HEK293T (cell line): ENCODE results near the gene UBALD2.

ENCODE experiments used
- CTCF ChIA-PET: fragments of 350-600 bp; formaldehyde crosslinking; extraction: SDS; loops from one replicate; lab custom pipeline; 2021; ENCODE audit warnings: antibody characterized with exemption, inconsistent platforms; lab: Yijun Ruan, JAX
- POLR2A ChIA-PET: fragments of 350-600 bp; formaldehyde crosslinking; extraction: SDS; loops from one replicate; lab custom pipeline; 2020; ENCODE audit warnings: antibody characterized with exemption, inconsistent platforms; lab: Yijun Ruan, JAX
- DNase-seq: peaks from one replicate; pipeline ENCODE4 v3.0.0; 2012; ENCODE audit warnings: mixed read lengths; ENCODE audit errors: extremely low spot score
- ARNT ChIP-seq: fragments of 450-650 bp; IDR thresholded peaks from 2 replicates; pipeline ENCODE4 v1.6.1; 2017; ENCODE audit warnings: mild to moderate bottlenecking
- BHLHE40 ChIP-seq: fragments of 450-650 bp; IDR thresholded peaks from 2 replicates; pipeline ENCODE4 v1.6.1; 2016; ENCODE audit warnings: mild to moderate bottlenecking, moderate library complexity, borderline replicate concordance
- CTBP1 ChIP-seq: fragments of 450-650 bp; IDR thresholded peaks from 2 replicates; pipeline ENCODE4 v1.6.1; 2016; ENCODE audit warnings: borderline replicate concordance
- ELF4 ChIP-seq: fragments of 450-650 bp; IDR thresholded peaks from 2 replicates; pipeline ENCODE4 v1.6.1; 2017; ENCODE audit warnings: antibody characterized with exemption
- FOXA1 ChIP-seq: fragments of 450-650 bp; IDR thresholded peaks from 2 replicates; pipeline ENCODE4 v1.6.1; 2016; ENCODE audit warnings: mild to moderate bottlenecking
- FOXK2 ChIP-seq: fragments of 450-650 bp; IDR thresholded peaks from 2 replicates; pipeline ENCODE4 v1.6.1; 2016; ENCODE audit warnings: mild to moderate bottlenecking
- FOXM1 ChIP-seq: fragments of 450-650 bp; IDR thresholded peaks from 2 replicates; pipeline ENCODE4 v1.6.1; 2017; ENCODE audit warnings: mild to moderate bottlenecking, borderline replicate concordance
- HDGF ChIP-seq: fragments of 450-650 bp; IDR thresholded peaks from 2 replicates; pipeline ENCODE4 v1.6.1; 2017; ENCODE audit warnings: antibody characterized with exemption, borderline replicate concordance
- L3MBTL2 ChIP-seq: fragments of 450-650 bp; conservative IDR thresholded peaks from 2 replicates; pipeline ENCODE4 v1.6.1; 2016; ENCODE audit warnings: mild to moderate bottlenecking
- LEF1 ChIP-seq: fragments of 450-650 bp; IDR thresholded peaks from 2 replicates; pipeline ENCODE4 v1.6.1; 2017; ENCODE audit warnings: mild to moderate bottlenecking, borderline replicate concordance
- NFRKB ChIP-seq: fragments of 450-650 bp; IDR thresholded peaks from 2 replicates; pipeline ENCODE4 v1.6.1; 2016; ENCODE audit warnings: mild to moderate bottlenecking, moderate library complexity
- SP1 ChIP-seq: fragments of 450-650 bp; IDR thresholded peaks from 2 replicates; pipeline ENCODE4 v1.6.1; 2017
- SUZ12 ChIP-seq: fragments of 450-650 bp; IDR thresholded peaks from 2 replicates; pipeline ENCODE4 v1.6.1; 2016; ENCODE audit warnings: mild to moderate bottlenecking
- TARDBP ChIP-seq: fragments of 450-650 bp; IDR thresholded peaks from 2 replicates; pipeline ENCODE4 v1.6.1; 2016
- ZNF384 ChIP-seq: fragments of 450-650 bp; IDR thresholded peaks from 2 replicates; pipeline ENCODE4 v1.6.1; 2016
- TF ChIP-seq, protein P1 (sequence below): fragments of 450-650 bp; IDR thresholded peaks from 2 replicates; pipeline ENCODE4 v1.6.1; 2016

The UBALD2 gene

DNA sequence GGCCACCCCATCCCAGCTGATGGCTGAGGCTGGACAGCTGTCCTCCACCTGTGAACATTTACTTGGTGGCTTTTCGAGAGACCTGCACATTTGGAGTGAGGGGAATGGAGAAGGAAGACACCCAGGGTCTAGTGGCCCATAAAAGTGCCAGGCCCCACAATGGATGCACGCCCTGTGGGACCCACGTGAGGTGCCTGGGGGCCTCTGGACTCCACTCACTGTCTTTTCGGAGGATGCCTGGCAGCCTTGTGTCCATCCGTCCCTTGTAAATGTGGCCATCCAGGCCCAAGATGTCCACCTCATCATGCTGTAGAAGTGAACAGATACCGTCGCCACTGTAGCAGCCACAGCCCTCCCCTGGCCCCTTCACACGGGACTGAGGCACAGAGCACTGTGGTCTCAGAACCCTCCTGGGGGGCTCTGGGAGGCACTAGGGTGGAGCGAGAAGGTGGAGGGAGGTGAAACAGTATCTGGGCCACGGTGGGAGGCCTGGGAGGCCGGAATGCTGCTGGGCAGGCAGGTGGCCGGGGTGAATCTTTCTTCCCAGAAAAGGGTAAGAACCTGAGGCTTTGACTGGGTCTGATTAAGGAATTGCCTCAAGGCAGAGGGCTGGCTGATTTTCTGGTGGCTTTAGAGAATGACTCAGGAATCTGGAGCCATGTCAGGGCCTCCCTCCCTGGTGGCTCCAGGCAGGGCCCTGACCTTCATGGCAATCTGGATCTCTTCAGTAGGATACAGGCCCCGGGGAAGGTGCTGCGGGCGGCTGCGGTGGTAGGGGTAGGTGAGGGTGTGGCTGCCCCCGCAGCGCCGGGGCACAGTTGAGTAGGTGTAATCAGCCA lies 11.5 kb downstream of the UBALD2 start:
- TF ChIP-seq SP1 (no peak), ELF4 (no peak), BHLHE40 (no peak), FOXA1 (no peak), HDGF (no peak), SUZ12 (no peak), CTBP1 (no peak), L3MBTL2 (no peak), ARNT (no peak), FOXM1 (no peak), LEF1 (no peak), FOXK2 (no peak)
- POLR2A ChIA-PET: interaction anchor here (4.0 kb wide), 1 partner anchor 12 kb away, joined by 14 read pairs; the partner anchor contains the start of gene UBALD2

DNA sequence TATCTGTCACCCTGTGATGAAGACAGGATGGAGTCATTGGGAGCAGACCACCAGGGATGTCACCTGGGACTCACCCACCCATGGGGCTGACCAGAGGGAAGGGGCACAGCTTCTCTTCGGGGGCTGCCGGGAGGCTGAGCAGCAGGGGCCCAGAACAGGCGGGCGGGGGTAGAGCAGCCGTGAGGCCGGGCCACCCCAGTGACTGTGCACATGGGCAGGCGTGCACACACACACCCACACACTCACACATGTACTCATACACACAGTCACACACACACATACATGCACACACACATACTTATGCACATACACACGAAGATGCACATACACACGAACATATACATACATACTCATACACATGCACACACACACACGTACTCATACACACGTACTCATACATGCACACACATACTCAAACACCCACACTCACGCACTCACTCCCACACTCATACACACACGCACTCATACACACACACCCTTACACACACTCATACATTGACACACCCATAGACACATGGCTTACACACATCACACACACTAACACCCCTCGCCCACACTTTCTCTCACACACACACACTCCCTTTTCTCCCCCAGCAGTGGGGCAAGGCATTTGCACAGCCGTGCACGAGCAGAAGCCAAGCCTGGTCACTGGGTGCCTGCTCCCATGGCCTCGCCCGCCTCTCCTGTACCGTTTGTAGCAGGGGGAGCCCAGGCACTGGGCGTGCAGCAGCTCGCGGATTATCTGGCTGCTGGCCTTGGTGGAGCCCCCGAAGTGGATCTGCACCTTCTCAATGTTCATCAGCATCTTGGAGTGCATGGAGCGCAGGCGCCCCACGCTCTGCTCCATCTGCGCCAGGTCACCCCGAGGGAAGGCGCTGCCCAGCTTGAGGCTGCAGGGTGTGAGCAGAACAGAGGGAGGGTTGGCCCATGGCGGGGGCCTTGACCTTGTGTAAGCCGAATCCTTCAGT lies 12.4 kb downstream of the UBALD2 start:
- ChIA-PET CTCF (interaction anchor here (2.0 to 2.4 kb wide), 2 partner anchors 152 to 156 kb away, joined by 17 to 26 read pairs; no protein-coding TSS in a partner anchor), POLR2A (interaction anchor here (1.2 to 3.7 kb wide), 2 partner anchors 10 to 174 kb away, joined by 4 to 14 read pairs; partner anchors contain the start of gene EXOC7)
- DNase-seq: no peak
- no peak for TF ChIP-seq CTBP1
- TF ChIP-seq, protein P1, sequence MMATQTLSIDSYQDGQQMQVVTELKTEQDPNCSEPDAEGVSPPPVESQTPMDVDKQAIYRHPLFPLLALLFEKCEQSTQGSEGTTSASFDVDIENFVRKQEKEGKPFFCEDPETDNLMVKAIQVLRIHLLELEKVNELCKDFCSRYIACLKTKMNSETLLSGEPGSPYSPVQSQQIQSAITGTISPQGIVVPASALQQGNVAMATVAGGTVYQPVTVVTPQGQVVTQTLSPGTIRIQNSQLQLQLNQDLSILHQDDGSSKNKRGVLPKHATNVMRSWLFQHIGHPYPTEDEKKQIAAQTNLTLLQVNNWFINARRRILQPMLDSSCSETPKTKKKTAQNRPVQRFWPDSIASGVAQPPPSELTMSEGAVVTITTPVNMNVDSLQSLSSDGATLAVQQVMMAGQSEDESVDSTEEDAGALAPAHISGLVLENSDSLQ: no peak
- 0 out of 2 replicates have a peak, but pooled peaks have one; percentile 26 for TF ChIP-seq TARDBP
- TF ChIP-seq ZNF384: no peak; the same call in 1 of the 2 replicates
- no peak for TF ChIP-seq ELF4
- no peak for TF ChIP-seq HDGF

More for the DNA sequence above, 11.5 kb downstream of the UBALD2 start:
- CTCF ChIA-PET: no interaction called here
- no peak for DNase-seq

DNA sequence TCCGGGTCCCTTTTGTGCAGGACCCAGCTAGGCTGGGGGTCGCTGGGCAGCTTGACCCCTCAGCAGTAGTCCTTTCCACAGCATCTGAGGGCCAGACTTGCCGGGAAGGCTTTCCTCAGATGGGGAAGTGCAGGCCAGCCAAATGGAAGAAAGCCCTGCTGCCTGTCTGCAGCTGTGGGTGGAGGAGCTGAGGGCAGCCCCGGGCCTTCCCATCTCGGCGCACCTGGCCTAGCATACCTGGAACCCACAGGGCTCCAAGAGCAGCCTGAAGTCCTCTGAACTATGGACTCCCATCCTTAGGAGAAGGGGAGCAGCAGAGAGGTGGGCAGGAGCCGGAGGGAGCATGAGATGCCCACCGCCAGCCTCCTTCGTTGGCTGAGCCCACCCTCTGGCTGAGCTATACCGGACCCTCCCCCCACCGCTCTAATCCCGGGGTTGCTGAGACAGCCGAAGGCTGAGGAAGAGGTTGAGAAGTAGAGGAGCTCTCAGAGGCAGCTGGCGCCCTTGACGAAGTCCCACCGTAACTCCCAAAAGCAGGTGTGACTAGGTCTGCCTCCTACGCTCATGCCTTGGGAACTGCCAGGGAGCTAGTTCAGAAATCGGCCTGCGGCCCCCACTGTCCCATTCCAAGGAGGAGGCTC lies 13.2 kb downstream of the UBALD2 start:
- ChIA-PET CTCF (interaction anchor here (1.6 to 2.6 kb wide), 6 partner anchors 15 to 158 kb away, joined by 3 to 26 read pairs (median 14); no protein-coding TSS in a partner anchor), POLR2A (interaction anchor here (1.2 to 3.7 kb wide), 3 partner anchors 11 to 175 kb away, joined by 4 to 14 read pairs (median 7); partner anchors contain the start of genes EXOC7 and UBALD2)
- DNase-seq: no peak
- TF ChIP-seq FOXM1: no peak
- TF ChIP-seq ARNT: no peak
- no peak for TF ChIP-seq BHLHE40
- no peak for TF ChIP-seq FOXA1
- TF ChIP-seq LEF1: no peak
- no peak for TF ChIP-seq ELF4
- no peak for TF ChIP-seq FOXK2
- TF ChIP-seq SP1: no peak
- TF ChIP-seq ZNF384: no peak
- TF ChIP-seq, protein P1: no peak
- TF ChIP-seq L3MBTL2: no peak
- no peak for TF ChIP-seq SUZ12
- TF ChIP-seq NFRKB: no peak
- TF ChIP-seq CTBP1: no peak
- TF ChIP-seq TARDBP: no peak

DNA sequence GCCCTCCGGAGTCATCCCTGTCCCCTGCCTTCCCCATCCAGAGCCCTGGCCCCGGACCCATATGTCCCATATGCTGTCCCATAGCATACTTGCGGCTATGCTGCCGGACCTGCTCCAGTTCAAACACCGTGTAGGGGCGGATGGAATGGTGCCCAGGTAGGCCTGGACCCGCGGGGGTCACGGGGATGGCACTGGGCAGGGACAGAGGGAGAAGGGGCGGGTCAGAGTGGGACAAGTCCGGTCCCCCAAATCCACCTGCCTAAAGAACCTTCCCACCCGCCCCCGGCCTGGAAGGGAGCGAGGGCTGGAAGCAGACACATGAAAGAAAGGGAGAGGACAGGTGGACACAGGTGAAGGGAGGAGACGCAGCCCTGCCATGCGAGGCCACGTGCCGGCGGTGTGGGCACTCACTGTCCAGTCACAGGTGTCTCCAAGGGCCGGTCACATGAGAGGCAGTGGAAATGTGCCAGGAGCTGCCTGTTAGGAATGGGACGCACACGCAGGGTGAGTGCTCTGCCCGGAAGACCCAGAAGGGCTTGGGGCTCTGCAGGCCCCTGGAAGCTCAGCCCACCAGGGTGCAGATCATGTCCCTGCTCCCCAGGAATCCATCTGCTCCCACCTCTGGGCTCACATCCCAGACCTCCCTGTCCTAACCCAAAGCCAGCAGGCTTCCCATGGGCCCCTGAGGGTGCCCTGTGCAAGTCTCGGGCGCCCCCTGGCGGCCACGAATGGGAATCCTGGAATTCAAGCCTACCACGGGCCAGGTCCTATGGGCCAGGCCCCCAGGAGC lies 14.0 kb downstream of the UBALD2 start:
- ChIA-PET CTCF (interaction anchor here (0.6 to 2.6 kb wide), 37 partner anchors 8 to 276 kb away, joined by 3 to 29 read pairs (median 4); partner anchors contain the start of gene EXOC7), POLR2A (interaction anchor here (1.0 to 3.7 kb wide), 6 partner anchors 10 to 176 kb away, joined by 3 to 14 read pairs (median 4); partner anchors contain the start of genes EXOC7 and UBALD2)
- no peak for TF ChIP-seq HDGF
- TF ChIP-seq, protein P1: no peak
- TF ChIP-seq TARDBP: no peak
- no peak for TF ChIP-seq FOXA1
- no peak for TF ChIP-seq ELF4
- TF ChIP-seq FOXM1: no peak
- DNase-seq: peak; percentile 94
